ENCODE measurements around the gene ALOX15B. TPM values are rescaled to one million over a fixed set of nuclear protein-coding genes. Genes with fewer than 3 reads are reported as not detected.

ALOX15B gene
- total RNA-seq, 1 donor from 2014 or later: not detected

GRCh38 chr17:8091033-8091687 is 52.3 kb downstream of the ALOX15B start:
- Mint-ChIP-seq H3K9me3 (no peaks in the 10 kb centered on the region), H3K4me3 (peak overlapping the region; percentile 80), H3K27me3 (peaks cover 7% of the 10 kb centered on the region), H3K36me3 (ENCODE audit: low read depth) (peaks cover 2% of the 10 kb centered on the region), H3K4me1 (peaks cover 46% of the 10 kb centered on the region), H3K27ac (peak overlapping the region; percentile 95)
- CTCF ChIA-PET: interaction anchor here (0.7 to 6.0 kb wide), 17 partner anchors 8 to 209 kb away, joined by 3 to 46 read pairs (median 5); no protein-coding TSS in a partner anchor
- DNase-seq (peak; percentile 71), ATAC-seq (ENCODE audit: low read depth) (peak; percentile 90)
- intact Hi-C loops (cut with micrococcal nuclease): loop anchor here (1.0 to 2.0 kb wide), 4 partner anchors 11 to 48 kb away; no protein-coding TSS in a partner anchor
- POLR2A ChIA-PET: interaction anchor here (0.5 to 4.1 kb wide), 25 partner anchors 9 to 1450 kb away, joined by 3 to 46 read pairs (median 7); partner anchors contain the start of genes ALOXE3, CTC1, NAA38 and PFAS
- no peak for TF ChIP-seq CTCF (IDR thresholded peaks at IDR 0.05)

GRCh38 chr17:8095361-8095760 is 56.5 kb downstream of the ALOX15B start:
- ATAC-seq (ENCODE audit: low read depth) (no peak), DNase-seq (no peak)
- Mint-ChIP-seq H3K27me3 (peaks cover 7% of the 10 kb centered on the region), H3K27ac (no peak overlapping the region), H3K9me3 (no peaks in the 10 kb centered on the region), H3K4me3 (no peak overlapping the region), H3K36me3 (ENCODE audit: low read depth) (peaks cover 2% of the 10 kb centered on the region), H3K4me1 (peaks cover 28% of the 10 kb centered on the region)
- CTCF ChIA-PET: interaction anchor here (1.0 to 6.0 kb wide), 5 partner anchors 10 to 22 kb away, joined by 5 to 46 read pairs (median 37); no protein-coding TSS in a partner anchor
- intact Hi-C loops (cut with micrococcal nuclease): loop anchor here (2.0 kb wide), 1 partner anchor 15 kb away; no protein-coding TSS in a partner anchor
- POLR2A ChIA-PET: interaction anchor here (2.7 kb wide), 1 partner anchor 78 kb away, joined by 12 read pairs; no protein-coding TSS in a partner anchor
- no peak for TF ChIP-seq CTCF (IDR thresholded peaks at IDR 0.05)

GRCh38 chr17:8096541-8096940 is 57.7 kb downstream of the ALOX15B start:
- H3K4me3 Mint-ChIP-seq: no peak overlapping the region
- no peaks in the 10 kb centered on the region for H3K9me3 Mint-ChIP-seq
- peaks cover 7% of the 10 kb centered on the region for H3K27me3 Mint-ChIP-seq
- H3K27ac Mint-ChIP-seq: no peak overlapping the region
- no peak for TF ChIP-seq CTCF (IDR thresholded peaks at IDR 0.05)
- peaks cover 17% of the 10 kb centered on the region for H3K4me1 Mint-ChIP-seq
- CTCF ChIA-PET: interaction anchor here (1.0 to 1.2 kb wide), 2 partner anchors 14 to 23 kb away, joined by 3 to 5 read pairs; no protein-coding TSS in a partner anchor
- POLR2A ChIA-PET: interaction anchor here (0.6 kb wide), 2 partner anchors 40 to 47 kb away, joined by 5 read pairs; no protein-coding TSS in a partner anchor
- DNase-seq: no peak
- no peaks in the 10 kb centered on the region for H3K36me3 Mint-ChIP-seq (ENCODE audit: low read depth)
- intact Hi-C loops (cut with micrococcal nuclease): no loop called here
- no peak for ATAC-seq (ENCODE audit: low read depth)

Other genes with a start within 250 kb of the ALOX15B start
- 70.8 and 72.5 TPM in 2 replicates for gene KDM6B, start 204.8 kb upstream of the ALOX15B start, total RNA-seq
- 3.2 and 7.1 TPM in 2 replicates for gene TMEM88, start 184.0 kb upstream of the ALOX15B start, total RNA-seq
- 36.0 and 47.9 TPM in 2 replicates for gene NAA38, start 181.5 kb upstream of the ALOX15B start, total RNA-seq
- 5.4 and 6.1 TPM in 2 replicates for gene CYB5D1, start 181.1 kb upstream of the ALOX15B start, total RNA-seq
- 103 and 109 TPM in 2 replicates for gene CHD3, start 150.3 kb upstream of the ALOX15B start, total RNA-seq
- gene RNF227, start 122.8 kb upstream of the ALOX15B start, total RNA-seq: 2.5 and 2.8 TPM in 2 replicates
- 10.8 and 12.9 TPM in 2 replicates for gene KCNAB3, start 109.2 kb upstream of the ALOX15B start, total RNA-seq
- 129 and 167 TPM in 2 replicates for gene TRAPPC1, start 107.1 kb upstream of the ALOX15B start, total RNA-seq
- gene CNTROB, start 106.9 kb upstream of the ALOX15B start, total RNA-seq: 23.0 and 24.6 TPM in 2 replicates
- not detected in 2 replicates for gene GUCY2D, start 36.4 kb upstream of the ALOX15B start, total RNA-seq
- 1.4 and 1.5 TPM in 2 replicates for gene ALOX12B, start 48.7 kb downstream of the ALOX15B start, total RNA-seq
- not detected in 2 replicates for gene ALOXE3, start 79.5 kb downstream of the ALOX15B start, total RNA-seq
- 0.12 and 0.49 TPM in 2 replicates for gene HES7, start 85.0 kb downstream of the ALOX15B start, total RNA-seq
- 40.7 and 45.0 TPM in 2 replicates for gene PER1, start 113.3 kb downstream of the ALOX15B start, total RNA-seq
- gene VAMP2, start 123.9 kb downstream of the ALOX15B start, total RNA-seq: 82.0 and 97.7 TPM in 2 replicates
- gene TMEM107, start 137.3 kb downstream of the ALOX15B start, total RNA-seq: 17.3 and 20.9 TPM in 2 replicates
- 12.3 and 12.8 TPM in 2 replicates for gene BORCS6, start 151.1 kb downstream of the ALOX15B start, total RNA-seq
- 1.7 and 3.0 TPM in 2 replicates for gene AURKB, start 171.5 kb downstream of the ALOX15B start, total RNA-seq
- gene CTC1, start 209.0 kb downstream of the ALOX15B start, total RNA-seq: 121 and 136 TPM in 2 replicates
- gene PFAS, start 210.2 kb downstream of the ALOX15B start, total RNA-seq: 121 and 126 TPM in 2 replicates
- gene RANGRF, start 249.6 kb downstream of the ALOX15B start, total RNA-seq: 50.1 and 50.9 TPM in 2 replicates